Measurements from ENCODE around the gene ACSF2. TPM values are rescaled to one million over a fixed set of nuclear protein-coding genes. Genes with fewer than 3 reads are reported as not detected.

The ACSF2 gene
- total RNA-seq, 1 donor from 2014 or later, result 34.5 TPM

DNA sequence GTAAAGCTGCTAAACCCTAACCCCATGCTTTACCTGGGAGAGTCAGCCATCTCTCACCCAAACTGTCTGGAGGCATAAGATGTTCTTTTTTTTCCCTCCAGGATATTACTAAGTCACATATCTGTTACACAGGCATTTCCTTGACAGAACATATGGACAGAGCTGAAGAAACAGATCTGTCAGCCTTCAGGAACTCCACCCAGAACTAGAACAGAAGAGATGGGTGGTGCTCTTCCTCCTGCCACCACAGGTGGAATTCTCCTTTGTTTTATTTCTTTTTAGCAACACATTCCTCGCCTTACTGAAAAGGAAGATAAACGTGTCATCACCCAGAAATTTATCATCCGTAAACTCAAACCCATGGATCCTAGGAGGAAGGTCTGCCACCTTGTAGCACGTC lies 91.0 kb downstream of the ACSF2 start:
- H3K27me3 Mint-ChIP-seq (ENCODE audit: low read depth), result no peaks in the 10 kb centered on the region
- no peak for DNase-seq (ENCODE audit: low read depth, low spot score)
- no peaks in the 10 kb centered on the region for H3K36me3 Mint-ChIP-seq (ENCODE audit: low read depth)
- H3K4me3 Mint-ChIP-seq, result no peak overlapping the region
- TF ChIP-seq, protein P1, sequence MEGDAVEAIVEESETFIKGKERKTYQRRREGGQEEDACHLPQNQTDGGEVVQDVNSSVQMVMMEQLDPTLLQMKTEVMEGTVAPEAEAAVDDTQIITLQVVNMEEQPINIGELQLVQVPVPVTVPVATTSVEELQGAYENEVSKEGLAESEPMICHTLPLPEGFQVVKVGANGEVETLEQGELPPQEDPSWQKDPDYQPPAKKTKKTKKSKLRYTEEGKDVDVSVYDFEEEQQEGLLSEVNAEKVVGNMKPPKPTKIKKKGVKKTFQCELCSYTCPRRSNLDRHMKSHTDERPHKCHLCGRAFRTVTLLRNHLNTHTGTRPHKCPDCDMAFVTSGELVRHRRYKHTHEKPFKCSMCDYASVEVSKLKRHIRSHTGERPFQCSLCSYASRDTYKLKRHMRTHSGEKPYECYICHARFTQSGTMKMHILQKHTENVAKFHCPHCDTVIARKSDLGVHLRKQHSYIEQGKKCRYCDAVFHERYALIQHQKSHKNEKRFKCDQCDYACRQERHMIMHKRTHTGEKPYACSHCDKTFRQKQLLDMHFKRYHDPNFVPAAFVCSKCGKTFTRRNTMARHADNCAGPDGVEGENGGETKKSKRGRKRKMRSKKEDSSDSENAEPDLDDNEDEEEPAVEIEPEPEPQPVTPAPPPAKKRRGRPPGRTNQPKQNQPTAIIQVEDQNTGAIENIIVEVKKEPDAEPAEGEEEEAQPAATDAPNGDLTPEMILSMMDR (conservative IDR thresholded peaks at IDR 0.05), result no peak
- peaks cover 22% of the 10 kb centered on the region for H3K4me1 Mint-ChIP-seq
- no peak overlapping the region for H3K27ac Mint-ChIP-seq (ENCODE audit: unreplicated experiment)
- no peaks in the 10 kb centered on the region for H3K9me3 Mint-ChIP-seq

DNA sequence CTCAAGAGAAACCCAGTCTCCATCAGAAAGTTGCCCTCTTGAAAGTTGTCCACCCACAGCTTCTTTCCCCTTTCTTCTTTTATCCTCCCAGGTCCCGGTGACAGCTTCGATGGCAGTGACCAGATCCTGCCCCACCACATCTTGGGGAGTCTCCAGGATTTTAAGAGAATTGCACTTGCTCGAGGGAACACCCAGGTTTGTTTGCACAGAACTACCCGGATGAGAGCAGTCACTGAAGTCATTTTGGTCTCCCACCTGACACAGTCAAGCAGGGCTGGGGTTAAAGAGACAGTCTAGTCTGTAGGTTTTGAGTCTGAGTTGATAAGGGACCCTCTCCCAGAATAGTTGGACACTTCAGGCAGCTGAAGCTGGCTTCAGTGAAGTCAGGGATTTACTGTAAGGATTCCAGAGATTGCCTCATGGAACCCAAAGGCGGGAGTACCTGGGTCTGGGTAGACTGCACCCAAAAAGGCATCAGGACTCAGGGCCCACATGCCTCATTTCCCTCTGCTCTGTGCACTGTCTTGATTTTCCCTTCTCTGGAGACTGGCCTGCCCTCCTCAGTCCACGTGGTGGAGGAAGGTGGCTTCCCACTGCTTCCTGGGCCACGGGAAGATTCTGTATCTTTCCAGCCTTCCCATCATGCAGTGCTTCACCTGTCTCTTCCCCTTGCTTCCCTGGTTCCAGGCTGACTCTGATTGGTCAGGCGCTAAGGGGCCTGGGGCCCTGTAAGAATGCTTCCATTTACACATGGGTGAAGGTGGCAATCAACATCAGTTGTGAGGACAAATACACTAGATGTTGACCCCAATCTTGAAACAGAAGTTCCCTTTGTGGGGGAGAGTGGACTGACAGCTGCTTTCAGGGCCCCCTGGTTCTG lies 91.7 kb downstream of the ACSF2 start:
- no peak for DNase-seq (ENCODE audit: low read depth, low spot score)
- Mint-ChIP-seq H3K4me1 (peaks cover 22% of the 10 kb centered on the region), H3K27ac (ENCODE audit: unreplicated experiment) (no peak overlapping the region), H3K27me3 (ENCODE audit: low read depth) (no peaks in the 10 kb centered on the region), H3K36me3 (ENCODE audit: low read depth) (no peaks in the 10 kb centered on the region), H3K9me3 (no peaks in the 10 kb centered on the region), H3K4me3 (no peak overlapping the region)
- TF ChIP-seq, protein P1 (conservative IDR thresholded peaks at IDR 0.05), result no peak

DNA sequence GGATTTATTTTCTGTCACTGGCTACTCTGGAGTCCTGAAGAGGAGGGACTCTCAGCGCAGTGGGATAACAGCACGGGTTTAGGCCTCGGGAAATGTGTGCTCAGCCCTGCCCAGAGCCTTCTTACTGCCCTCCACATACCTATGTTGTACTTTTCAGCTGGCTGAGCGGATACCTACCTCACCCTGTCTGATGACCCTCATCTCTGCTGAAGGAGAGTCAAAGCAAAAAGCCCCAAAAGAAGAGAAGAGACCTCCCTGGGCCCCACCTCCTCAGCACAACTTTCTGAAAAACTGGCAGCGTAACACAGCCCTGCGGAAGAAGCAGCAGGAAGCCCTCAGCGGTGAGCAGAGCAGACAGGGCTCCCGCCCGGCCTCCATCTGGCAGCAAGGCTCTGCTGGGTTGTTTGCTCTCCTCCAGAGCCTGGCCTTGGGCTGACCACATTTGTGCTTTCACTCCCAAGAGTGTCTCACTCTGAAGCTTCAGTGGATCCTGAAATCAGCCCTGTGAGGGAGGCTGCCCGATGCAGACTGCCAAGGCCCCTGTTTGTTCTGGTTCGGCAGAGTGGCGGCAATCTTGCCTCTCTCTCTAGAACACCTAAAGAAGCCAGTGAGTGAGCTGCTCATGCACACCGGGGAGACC lies 92.5 kb downstream of the ACSF2 start:
- H3K4me1 Mint-ChIP-seq, result peaks cover 22% of the 10 kb centered on the region
- no peaks in the 10 kb centered on the region for H3K27me3 Mint-ChIP-seq (ENCODE audit: low read depth)
- TF ChIP-seq, protein P1 (conservative IDR thresholded peaks at IDR 0.05), result no peak
- DNase-seq (ENCODE audit: low read depth, low spot score), result no peak
- no peaks in the 10 kb centered on the region for H3K9me3 Mint-ChIP-seq
- H3K27ac Mint-ChIP-seq (ENCODE audit: unreplicated experiment), result peak overlapping the region; percentile 43
- H3K36me3 Mint-ChIP-seq (ENCODE audit: low read depth), result no peaks in the 10 kb centered on the region
- H3K4me3 Mint-ChIP-seq, result no peak overlapping the region

DNA sequence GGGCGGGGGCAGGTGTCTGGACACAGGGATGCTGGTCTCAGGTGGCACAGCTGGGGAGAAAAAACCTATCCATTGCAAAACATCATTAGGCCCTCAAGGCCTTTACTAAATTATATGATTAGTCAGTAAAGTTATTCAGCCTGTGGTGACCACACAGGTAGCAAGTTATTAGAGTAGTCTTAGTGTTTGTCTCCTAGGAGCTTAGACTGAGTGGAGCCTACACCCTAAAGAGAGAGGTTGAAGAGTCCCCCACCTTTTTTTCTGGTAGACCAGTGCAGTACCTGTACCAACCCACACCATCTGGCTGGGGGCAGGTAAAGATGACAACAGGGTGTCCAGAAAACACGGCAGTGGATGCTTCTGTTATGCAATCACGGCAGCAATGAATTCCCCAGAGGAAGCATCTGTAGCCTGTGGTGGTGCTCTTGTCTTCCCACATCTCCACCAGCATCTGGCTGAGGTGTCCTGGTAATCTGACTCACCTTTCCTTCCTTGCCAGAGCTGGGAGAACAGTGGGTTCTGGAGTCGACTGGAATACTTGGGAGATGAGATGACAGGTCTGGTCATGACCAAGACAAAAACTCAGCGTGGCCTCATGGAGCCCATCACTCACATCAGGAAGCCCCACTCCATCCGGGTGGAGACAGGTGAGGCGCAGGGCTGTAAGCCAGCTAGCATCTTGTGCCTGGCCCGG lies 93.3 kb downstream of the ACSF2 start:
- no peak for DNase-seq (ENCODE audit: low read depth, low spot score)
- TF ChIP-seq, protein P1 (conservative IDR thresholded peaks at IDR 0.05), result no peak
- no peak overlapping the region for H3K4me3 Mint-ChIP-seq
- H3K4me1 Mint-ChIP-seq, result peaks cover 18% of the 10 kb centered on the region
- H3K27ac Mint-ChIP-seq (ENCODE audit: unreplicated experiment), result no peak overlapping the region
- H3K27me3 Mint-ChIP-seq (ENCODE audit: low read depth), result no peaks in the 10 kb centered on the region
- no peaks in the 10 kb centered on the region for H3K36me3 Mint-ChIP-seq (ENCODE audit: low read depth)
- H3K9me3 Mint-ChIP-seq, result no peaks in the 10 kb centered on the region

DNA sequence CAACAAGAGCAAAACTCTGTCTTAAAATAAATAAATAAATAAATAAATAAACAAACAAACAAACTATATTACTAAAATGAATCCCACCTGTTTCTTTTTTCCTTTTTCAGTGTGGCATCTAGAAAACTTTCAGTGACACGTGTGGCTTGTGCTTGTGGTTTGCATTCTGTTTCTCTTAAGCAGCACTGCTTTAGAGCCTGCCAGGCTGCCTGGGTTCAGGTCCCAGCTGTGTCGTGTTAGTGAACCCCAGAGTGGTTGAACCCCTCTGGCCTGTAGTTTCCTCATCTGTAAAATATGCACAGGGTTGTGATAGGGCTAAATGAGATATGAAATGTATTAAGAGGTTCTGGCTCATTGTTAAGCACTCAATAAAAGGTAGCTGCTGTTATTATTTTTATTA lies 94.5 kb downstream of the ACSF2 start:
- Mint-ChIP-seq H3K4me3 (no peak overlapping the region), H3K36me3 (ENCODE audit: low read depth) (no peaks in the 10 kb centered on the region), H3K27ac (ENCODE audit: unreplicated experiment) (no peak overlapping the region), H3K27me3 (ENCODE audit: low read depth) (no peaks in the 10 kb centered on the region), H3K9me3 (no peaks in the 10 kb centered on the region), H3K4me1 (peaks cover 7% of the 10 kb centered on the region)
- TF ChIP-seq, protein P1 (conservative IDR thresholded peaks at IDR 0.05), result no peak
- DNase-seq (ENCODE audit: low read depth, low spot score), result no peak
